Measurements from ENCODE around the gene IL22. TPM values are rescaled to one million over a fixed set of nuclear protein-coding genes. Genes with fewer than 3 reads are reported as not detected.

The IL22 gene
- polyA plus RNA-seq, 1 donor (not counting 4 experiments of a cell fraction or from before 2014, with no cell fraction given), result not detected

GRCh38 chr12:68240975-68241374, 12.4 kb downstream of the IL22 start:
- no peak overlapping the region for H3K27ac ChIP-seq (ENCODE audit: control insufficient read depth, insufficient read depth, low read length)
- H3K27me3 ChIP-seq (ENCODE audit: control insufficient read depth, extremely low read depth, insufficient read depth, low read length), result no peaks in the 10 kb centered on the region
- peaks cover 17% of the 10 kb centered on the region for H3K4me1 ChIP-seq (ENCODE audit: control insufficient read depth, extremely low read depth, insufficient read depth, low read length)
- no peak for TF ChIP-seq CTCF (optimal IDR thresholded peaks at IDR 0.05 in 1 of 3, IDR thresholded peaks at IDR 0.05 in 1 of 3, conservative IDR thresholded peaks at IDR 0.05 in 1 of 3; ENCODE audit: extremely low read depth in 1 of 3, insufficient read depth in 2 of 3, low read length in 3 of 3)
- no peak for TF ChIP-seq EZH2 (IDR thresholded peaks at IDR 0.05; ENCODE audit: low read length)
- no peak overlapping the region for H3K4me3 ChIP-seq (ENCODE audit: control insufficient read depth in 2 of 3, extremely low read depth in 1 of 3, insufficient read depth in 2 of 3, low read depth in 1 of 3, low read length in 3 of 3)
- DNase-seq (ENCODE audit: low read depth, low spot score) (no peak), FAIRE-seq (no peak)
- no peaks in the 10 kb centered on the region for H3K9me1 ChIP-seq (ENCODE audit: control insufficient read depth, extremely low read depth, insufficient read depth, low read length)
- H3K79me2 ChIP-seq (ENCODE audit: control insufficient read depth, insufficient read depth, low read length), result no peaks in the 10 kb centered on the region
- H3K9ac ChIP-seq (ENCODE audit: control insufficient read depth, extremely low read depth, insufficient read depth, low read length), result no peak overlapping the region
- H3K36me3 ChIP-seq (ENCODE audit: control insufficient read depth in 2 of 2, extremely low read depth in 1 of 2, insufficient read depth in 2 of 2, low read length in 2 of 2), result no peaks in the 10 kb centered on the region
- dilution Hi-C loops (cut with MboI; ENCODE audit: extremely low pct_ligation_motif_present, low sequenced_read_pairs), result no loop called here
- no peaks in the 10 kb centered on the region for H3K9me3 ChIP-seq (ENCODE audit: control insufficient read depth, low read depth, low read length)
- peak overlapping the region; percentile 41 for H2AFZ ChIP-seq (ENCODE audit: control insufficient read depth, low read length)
- no peaks in the 10 kb centered on the region for H4K20me1 ChIP-seq (ENCODE audit: control insufficient read depth, extremely low read depth, insufficient read depth, low read length)
- H3K4me2 ChIP-seq (ENCODE audit: control insufficient read depth, extremely low read depth, insufficient read depth, low read depth, low read length), result no peak overlapping the region

- H3K27me3 ChIP-seq (ENCODE audit: control insufficient read depth, extremely low read depth, insufficient read depth, low read length), result no peaks in the 10 kb centered on the region
- no peak overlapping the region for H3K9ac ChIP-seq (ENCODE audit: control insufficient read depth, extremely low read depth, insufficient read depth, low read length)
- peak overlapping the region; percentile 50 for H3K4me2 ChIP-seq (ENCODE audit: control insufficient read depth, extremely low read depth, insufficient read depth, low read depth, low read length)
- peaks cover 17% of the 10 kb centered on the region for H3K4me1 ChIP-seq (ENCODE audit: control insufficient read depth, extremely low read depth, insufficient read depth, low read length)
- FAIRE-seq, result peak; percentile 88
- no peaks in the 10 kb centered on the region for H3K79me2 ChIP-seq (ENCODE audit: control insufficient read depth, insufficient read depth, low read length)
- no peak for DNase-seq (ENCODE audit: low read depth, low spot score)
- H3K4me3 ChIP-seq (ENCODE audit: control insufficient read depth in 2 of 3, extremely low read depth in 1 of 3, insufficient read depth in 2 of 3, low read depth in 1 of 3, low read length in 3 of 3), result peak overlapping the region in 1 of 3 experiments; percentile 21
- dilution Hi-C loops (cut with MboI; ENCODE audit: extremely low pct_ligation_motif_present, low sequenced_read_pairs), result no loop called here
- no peak overlapping the region for H2AFZ ChIP-seq (ENCODE audit: control insufficient read depth, low read length)
- H4K20me1 ChIP-seq (ENCODE audit: control insufficient read depth, extremely low read depth, insufficient read depth, low read length), result no peaks in the 10 kb centered on the region
- no peaks in the 10 kb centered on the region for H3K9me1 ChIP-seq (ENCODE audit: control insufficient read depth, extremely low read depth, insufficient read depth, low read length)
- H3K36me3 ChIP-seq (ENCODE audit: control insufficient read depth in 2 of 2, extremely low read depth in 1 of 2, insufficient read depth in 2 of 2, low read length in 2 of 2), result no peaks in the 10 kb centered on the region
- H3K27ac ChIP-seq (ENCODE audit: control insufficient read depth, insufficient read depth, low read length), result peak overlapping the region; percentile 19
- no peaks in the 10 kb centered on the region for H3K9me3 ChIP-seq (ENCODE audit: control insufficient read depth, low read depth, low read length)
- TF ChIP-seq CTCF (optimal IDR thresholded peaks at IDR 0.05 in 1 of 3, IDR thresholded peaks at IDR 0.05 in 1 of 3, conservative IDR thresholded peaks at IDR 0.05 in 1 of 3; ENCODE audit: extremely low read depth in 1 of 3, insufficient read depth in 2 of 3, low read length in 3 of 3) (no peak), EZH2 (IDR thresholded peaks at IDR 0.05; ENCODE audit: low read length) (no peak)
Observed at GRCh38 chr12:68240079-68240478, 13.3 kb downstream of the IL22 start.

All from keratinocyte (primary cell).